Stimulated activated CD8-positive, alpha-beta memory T cell treated with anti-CD3 and anti-CD28 coated beads, Interleukin-7, amount 100 ng/mL, for 4 hours (primary cell): Measurements from ENCODE around the gene HNRNPA1.
"Not testable (repeated sequence)": the region's sequence is repeated elsewhere in the genome, so short reads cannot be mapped to it uniquely, and the experiment has no call there.

Source experiments
- DNase-seq, 2 donors: peaks; one replicate each; pipeline ENCODE4 v3.0.0-alpha.2; 2020; ENCODE audit warnings: low read depth in 2 of 2

The HNRNPA1 gene

GRCh38 chr12:54280468-54281260 lies at the start of gene HNRNPA1:
Gene HNRNPA1, plus strand, starts transcription at chr12:54280726. Its CDS starts 82 bp downstream, at chr12:54280808.
- DNase-seq, result peak; percentile 88 to 98

DNA sequence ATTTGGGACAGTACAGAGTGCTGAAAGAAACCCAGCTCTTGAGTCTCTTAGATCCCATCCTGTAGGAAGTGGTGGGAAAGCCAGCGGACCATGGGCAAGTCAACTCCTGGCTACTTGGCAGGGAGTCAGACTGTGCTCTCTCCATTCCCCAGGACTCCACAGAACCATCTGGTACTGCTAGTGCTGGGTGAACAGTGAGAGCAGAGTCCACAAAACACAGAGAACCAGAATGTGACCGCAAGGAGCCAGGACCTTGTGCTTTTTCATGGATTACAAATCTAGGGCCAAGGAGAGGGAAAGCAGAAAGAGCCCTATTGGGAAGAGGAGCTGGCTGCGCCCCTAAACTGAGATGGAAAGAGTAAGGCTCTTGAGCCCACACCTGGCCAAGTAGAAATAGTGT lies 49.3 kb upstream of the HNRNPA1 start:
- DNase-seq, result not testable (repeated sequence)

DNA sequence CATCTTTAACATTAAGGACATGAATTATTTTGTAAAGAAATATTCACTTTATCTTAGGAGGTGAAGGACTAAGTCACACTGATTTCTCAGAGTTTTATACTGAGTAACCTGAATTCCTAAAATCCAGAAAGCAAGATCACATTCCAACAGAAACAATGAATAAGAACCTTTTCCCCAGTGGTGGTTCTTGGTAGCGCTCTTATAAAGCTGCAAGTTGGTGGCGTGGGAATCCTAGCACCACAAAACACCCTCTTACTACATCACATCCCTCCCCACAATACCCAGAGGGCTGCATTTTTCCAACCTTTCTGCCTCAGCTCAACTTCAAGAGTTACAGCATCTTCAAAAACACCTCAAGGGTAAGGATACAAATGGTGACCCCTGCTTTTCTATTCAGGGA lies 47.7 kb upstream of the HNRNPA1 start:
- DNase-seq, result no peak

DNA sequence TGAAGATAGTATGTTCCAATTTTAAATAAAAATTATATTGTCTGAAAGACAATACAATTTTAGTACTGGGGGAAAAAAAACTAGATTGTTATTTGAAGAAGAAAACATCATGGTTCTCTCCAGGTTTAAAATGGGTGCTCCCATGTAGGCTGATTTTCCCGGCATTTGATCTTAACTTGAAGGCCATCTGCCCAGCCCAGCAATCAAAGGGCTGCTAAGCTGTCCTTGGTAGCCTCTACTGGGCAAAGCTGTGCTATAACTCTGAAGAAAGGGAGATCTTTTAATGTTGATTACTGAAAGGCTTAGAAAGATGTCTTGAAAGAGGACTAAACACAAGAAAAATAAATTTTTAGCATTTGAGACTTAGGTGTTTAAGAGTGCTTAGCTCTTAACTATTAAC lies 42.0 kb upstream of the HNRNPA1 start:
- no peak for DNase-seq

GRCh38 chr12:54239620-54240019 lies 40.9 kb upstream of the HNRNPA1 start:
- no peak for DNase-seq

- no peak for DNase-seq
Observed at GRCh38 chr12:54240129-54240528, 40.4 kb upstream of the HNRNPA1 start.

- no peak for DNase-seq
Observed at GRCh38 chr12:54240971-54241588, 39.4 kb upstream of the HNRNPA1 start.

DNA sequence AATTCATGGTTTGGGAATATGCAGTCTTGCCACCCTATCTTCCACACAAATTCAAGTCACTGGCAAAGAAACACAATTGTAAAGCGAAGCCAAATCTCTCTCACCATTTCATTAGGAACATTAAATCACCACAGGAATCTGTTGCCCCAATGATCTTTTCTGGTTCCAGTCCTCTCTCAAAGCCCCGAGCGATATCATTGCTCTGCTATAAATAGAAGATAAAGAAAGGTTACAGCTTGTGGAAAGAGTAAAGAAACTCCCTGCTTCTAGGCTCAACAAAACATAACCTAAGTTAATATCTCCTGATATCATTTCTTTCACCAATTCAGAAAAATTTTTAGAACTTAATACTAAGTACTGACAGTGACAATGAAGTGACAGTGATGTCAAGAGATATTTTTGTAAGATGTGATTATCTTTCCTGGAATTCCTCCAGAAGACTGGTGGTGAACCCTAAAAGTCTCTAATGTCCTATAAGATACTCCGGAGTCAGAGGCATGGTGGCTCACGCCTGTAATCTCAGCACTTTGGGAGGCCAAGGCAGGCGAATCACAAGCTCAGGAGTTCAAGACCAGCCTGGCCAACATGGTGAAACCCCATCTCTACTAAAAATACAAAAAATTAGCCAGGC lies 34.4 kb upstream of the HNRNPA1 start:
- DNase-seq, result no peak

DNA sequence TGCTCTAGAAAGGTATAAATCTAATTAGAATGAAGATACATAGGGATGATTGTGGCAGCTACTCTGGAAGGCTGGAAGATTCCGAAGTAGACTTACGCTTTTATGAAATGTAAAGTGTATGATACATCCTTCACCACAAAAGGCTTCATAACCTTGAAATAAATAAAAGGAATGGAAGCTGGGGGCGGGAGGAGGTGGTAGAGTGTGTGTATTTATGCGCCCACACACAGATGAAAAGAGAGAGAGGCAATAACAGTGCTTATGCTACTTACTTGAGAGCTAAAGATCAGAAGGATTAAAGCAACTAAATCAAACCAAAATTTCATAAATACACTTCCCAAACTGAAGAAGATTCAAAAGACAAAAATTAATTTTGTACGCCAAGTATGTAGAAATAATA lies 31.0 kb upstream of the HNRNPA1 start:
- no peak for DNase-seq

GRCh38 chr12:54251667-54252284 lies 28.8 kb upstream of the HNRNPA1 start:
- no peak for DNase-seq

DNA sequence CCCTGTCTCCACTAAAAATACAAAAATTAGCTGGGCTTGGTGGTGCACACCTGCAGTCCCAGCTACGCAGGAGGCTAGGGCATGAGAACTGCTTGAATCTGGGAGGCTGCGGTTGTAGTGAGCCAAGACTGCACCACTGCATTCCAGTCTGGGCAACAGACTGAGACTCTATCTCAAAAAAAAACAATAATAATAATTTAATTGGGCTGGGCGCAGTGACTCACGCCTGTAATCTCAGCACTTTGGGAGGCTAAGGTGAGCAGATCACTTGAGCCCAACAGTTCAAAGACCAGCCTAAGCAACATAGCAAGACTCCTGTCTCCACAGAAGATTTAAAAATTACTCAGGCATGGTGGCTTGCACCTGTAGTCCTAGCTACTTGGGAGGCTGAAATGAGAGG lies 27.3 kb upstream of the HNRNPA1 start:
- DNase-seq, result no peak

DNA sequence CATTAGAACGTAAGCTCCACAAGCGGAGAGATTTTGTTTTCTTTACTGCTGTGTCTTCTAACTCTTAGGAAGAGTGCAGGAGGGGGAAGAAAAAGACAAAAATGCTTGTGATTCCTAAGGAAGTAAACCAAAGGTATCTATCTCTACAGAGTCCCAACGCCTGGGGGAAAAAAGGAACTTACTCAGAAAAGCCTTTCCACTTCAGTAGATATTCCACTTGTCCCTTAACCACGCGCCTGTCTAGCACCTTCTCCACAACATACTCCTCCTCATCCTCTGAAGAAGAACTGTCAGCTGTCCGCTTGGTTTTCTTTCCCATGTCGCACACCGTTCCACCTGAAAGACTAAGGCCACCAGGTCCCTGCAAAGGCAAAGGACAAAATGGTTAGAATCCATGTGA lies 23.2 kb upstream of the HNRNPA1 start:
- no peak for DNase-seq

DNA sequence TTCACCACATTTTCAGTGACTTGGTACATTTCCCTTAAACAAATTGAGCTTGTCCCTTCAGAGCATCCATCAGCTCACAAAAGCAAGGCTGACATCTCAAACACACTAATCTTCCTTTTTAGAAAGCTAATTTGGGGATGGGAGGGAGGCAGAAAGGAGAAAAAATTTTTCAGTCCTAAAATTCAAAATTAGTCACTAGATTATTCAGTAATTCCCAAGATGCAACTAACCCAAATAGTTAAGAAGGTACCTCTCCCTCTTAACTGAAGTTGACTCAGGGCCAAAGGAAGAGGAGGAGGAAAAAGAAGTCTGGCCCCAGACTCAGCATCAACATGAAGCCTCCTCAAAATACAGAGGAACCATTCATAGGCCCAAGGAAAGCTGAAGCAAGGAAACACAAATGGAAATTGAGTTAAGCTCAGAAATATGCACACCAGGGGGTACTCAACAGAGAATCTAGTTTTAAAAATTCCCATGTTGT lies 22.3 kb upstream of the HNRNPA1 start:
- no peak for DNase-seq

DNA sequence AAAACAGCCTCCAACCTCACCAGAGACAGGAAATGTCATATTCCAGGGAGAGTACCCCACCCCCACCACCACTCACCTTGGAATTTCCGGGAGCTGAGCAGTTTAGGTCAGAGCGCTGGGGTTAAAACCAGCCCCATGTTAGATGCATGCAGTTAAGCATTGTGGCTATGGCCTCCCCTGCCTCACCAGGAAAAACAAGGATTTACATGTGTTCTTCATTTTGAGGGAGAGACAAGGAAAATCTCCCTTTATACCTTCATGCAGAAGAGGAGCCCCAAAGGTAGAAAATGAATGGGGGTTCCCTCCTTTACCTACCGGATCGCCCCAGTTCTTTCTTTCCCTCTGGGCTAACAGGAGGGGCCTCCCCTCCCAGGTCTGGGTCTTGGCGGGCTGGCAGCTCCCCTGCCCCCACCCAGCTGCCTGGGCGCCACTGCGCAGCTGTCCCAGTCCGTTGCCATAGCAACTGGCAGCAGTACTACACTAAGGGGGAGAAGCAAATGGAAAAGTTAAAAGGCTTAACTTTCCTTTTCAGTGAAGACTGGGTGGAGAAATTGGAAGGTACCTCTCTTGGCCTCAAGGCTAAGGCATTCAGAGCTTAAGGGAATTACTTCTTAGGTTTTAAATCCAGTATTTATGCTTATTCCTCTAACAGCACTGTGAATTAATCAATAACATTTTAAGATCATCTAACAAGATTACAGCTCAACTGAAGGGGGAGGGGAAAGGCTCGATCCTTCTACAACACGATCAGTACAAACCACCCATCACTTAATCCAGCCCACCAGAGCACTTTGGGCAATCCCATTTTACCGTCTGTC lies 21.1 kb upstream of the HNRNPA1 start:
- DNase-seq, result peak in 1 of 2 donors; percentile 31

GRCh38 chr12:54261815-54262402 lies 18.6 kb upstream of the HNRNPA1 start:
- no peak for DNase-seq

DNA sequence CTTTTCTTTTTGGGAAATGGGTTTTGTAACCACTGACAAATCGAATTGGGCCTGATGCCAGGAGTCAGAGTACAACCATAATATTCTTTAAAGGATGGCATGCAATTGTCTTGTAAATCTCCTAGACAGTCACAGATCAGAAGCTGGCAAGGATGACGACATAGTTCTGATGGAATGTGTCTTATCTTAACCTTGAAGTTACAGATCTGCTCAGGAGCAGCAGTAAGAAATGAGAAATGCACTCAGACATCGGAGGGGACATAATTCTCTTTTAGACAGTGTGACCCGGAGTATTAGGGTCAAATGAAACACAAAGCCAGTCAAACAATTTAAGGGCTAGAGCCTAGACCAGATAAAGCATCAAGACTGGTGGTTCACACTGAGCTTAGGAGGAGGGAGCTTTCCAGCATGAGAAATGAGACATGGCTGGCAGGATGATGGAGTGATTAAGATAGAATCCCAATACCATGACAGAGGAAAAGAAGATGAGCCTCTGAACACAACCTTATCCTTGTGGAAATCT lies 18.1 kb upstream of the HNRNPA1 start:
- no peak for DNase-seq

DNA sequence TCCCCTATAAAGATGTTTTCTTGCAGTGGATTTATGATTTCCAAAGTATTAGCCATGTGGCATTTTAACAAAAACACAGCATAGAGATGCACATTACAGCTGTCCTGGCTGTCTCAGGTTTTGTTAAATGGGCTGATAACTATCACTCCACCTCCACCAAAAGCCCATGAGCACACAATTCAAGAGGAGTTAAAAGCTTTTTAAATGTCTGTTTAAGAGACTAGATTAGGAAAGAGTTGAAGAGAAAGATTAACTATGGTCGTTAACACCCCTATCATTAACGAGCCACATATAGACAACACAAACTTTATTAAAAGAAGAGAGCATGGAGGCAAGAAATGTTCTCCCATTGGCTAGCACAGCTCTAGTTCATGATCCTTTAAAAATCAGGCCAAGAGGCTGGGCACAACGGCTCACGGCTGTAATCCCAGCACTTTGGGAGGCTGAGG lies 15.1 kb upstream of the HNRNPA1 start:
- no peak for DNase-seq

GRCh38 chr12:54266852-54267251 lies 13.7 kb upstream of the HNRNPA1 start:
- DNase-seq, result no peak

- no peak for DNase-seq
Observed at GRCh38 chr12:54270345-54270744, 10.2 kb upstream of the HNRNPA1 start.

DNA sequence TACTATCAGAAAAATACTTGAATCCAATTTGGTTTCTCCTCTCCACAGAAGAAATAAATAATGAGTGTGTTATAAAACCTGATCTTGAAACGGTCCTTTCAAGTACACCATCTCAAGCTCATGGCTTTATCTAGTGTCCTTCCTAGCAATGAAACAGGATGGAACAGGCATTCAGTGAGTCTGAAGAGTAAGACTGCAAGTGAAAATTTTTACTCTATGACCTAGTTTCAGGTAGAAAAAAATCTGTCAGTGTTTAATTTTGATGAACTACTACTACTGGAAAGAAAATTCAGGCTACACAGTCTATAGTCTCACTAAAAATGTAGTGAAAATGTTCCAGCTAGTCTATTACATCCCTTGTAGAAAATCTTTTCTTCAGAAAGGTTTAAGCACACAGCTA lies 8.3 kb upstream of the HNRNPA1 start:
- no peak for DNase-seq

GRCh38 chr12:54273981-54274380 lies 6.5 kb upstream of the HNRNPA1 start:
- no peak for DNase-seq
